Measurements from ENCODE around the gene CDON. TPM values are rescaled to one million over a fixed set of nuclear protein-coding genes. Genes with fewer than 3 reads are reported as not detected.

CDON gene
- total RNA-seq, 1 donor from 2014 or later, result 9.4 TPM

DNA sequence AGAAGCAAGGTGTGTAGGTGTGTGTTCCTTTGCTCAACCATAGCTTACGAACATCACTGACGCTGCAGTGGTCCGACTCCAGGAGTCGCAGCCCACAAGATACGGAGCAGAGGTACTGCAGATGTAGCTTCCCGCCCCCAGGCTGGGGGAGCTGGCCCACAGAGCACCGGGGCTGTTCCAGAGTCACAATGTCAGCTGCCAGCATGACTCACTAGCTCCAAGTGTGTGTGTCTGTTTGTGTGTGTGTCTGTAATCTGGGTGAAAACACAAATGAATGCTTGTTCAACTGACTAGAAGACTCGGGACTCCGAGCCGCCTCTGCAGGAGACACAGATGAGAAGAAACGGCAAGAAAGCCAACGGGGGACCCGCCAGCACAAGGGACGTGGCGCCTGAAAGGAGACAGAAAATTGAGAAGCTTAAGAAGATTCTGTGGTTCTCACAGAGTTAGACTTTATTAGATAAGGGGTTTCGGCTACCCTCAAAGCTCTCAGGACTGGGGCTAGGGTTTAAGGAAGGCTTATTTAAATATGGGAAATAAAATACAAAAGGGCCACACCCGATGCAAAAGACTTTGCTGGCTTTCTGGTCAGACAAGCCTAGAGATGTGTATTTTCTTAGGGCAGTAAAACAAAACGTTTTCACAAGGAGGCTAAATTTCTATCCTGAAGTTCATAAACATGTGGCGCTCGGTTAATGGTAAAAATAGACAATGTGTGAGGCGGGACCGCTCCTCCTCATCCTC, 106.1 kb downstream of the CDON start:
- DNase-seq (ENCODE audit: low read depth), result no peak

DNA sequence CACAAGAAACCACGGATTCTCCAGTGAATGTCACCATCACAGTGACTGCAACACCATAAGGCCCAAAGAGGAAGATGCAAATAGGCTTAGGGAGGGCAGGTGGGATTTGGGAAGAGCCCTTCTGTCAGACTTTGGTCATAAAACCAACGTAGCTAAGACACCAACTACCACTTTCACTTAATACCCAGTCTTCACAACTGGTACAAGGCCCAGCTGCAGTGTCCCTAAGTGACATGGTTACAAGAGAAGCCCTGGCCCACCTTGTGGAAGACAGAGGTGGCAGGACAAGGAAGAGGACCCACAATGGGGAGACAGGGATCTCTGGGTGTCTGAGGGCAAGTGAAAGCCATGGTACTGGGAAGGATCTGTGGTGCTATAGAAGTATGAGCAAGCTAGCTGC, 106.8 kb downstream of the CDON start:
- no peak for DNase-seq (ENCODE audit: low read depth)

DNA sequence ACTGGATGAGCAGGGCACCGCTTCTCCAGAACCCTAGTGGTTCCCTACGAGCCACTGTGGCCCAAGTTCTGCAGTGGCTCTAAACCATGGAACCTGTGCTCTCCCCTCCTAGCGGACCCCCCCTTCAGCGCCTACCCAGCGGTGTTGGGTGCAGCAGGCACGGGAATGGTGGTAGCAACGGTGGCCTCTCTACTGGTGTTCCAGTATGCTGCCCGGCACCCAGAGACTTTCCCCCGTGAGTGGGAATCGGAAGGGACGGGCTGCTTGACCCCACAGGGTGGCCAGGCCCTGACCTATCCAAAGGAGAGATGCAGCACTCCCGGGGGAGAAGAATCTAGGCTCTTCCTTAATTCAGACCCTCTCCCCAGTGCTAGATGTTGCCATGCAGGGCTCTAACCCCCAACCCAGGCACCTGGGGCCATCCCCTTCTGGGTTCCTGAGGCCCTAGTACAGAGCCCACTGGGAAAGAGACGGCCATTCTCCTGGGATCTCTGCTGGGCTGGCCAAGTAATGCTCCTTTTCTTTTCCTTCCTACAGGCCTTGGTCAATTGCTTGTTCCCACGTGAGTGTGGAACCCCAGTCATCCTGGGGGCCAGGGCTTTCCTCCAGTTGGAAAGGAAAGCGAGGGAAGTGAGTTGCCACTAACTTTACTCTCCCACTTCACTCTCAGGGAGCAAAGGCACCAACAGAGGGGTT, 107.6 kb downstream of the CDON start:
- DNase-seq (ENCODE audit: low read depth), result no peak

DNA sequence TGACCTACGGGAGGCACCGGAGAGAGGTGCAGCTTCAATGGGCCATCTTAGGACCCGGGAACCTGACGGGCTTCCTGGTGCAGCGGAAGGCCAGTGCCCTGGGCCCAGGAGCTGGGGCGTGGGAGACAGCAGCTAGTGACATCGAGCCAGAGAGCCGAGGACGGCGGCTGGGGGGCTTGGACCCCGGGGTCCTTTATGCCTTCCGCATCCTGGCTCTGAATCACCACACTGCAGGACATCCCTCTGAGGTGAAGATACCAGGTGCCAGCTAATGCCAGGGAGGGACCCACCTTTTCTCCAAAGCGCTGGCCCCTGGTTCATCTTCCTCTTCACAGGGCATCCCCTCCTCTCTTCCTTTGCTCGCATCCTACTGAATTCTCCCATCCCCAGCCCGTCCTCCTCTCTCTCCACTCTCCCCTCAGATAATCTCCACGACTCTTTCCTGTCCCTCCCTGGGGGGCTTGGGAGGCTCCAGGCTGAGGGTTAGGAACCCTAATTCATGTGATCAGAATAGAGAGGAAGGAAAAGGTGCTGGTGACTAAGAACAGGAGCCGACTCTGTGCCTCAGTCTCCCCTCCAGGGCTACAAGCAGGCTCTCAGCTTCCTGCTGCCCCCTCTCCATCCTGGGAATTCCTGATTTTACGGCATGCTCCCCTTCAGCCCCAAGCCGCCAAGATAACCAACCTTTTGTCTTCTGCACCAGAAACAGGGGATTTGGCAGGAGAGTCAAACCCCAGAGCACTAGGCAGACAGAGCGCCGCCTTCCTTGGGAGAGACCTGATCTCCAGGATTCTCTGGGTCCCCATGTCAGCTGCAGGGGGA, 108.3 kb downstream of the CDON start:
- no peak for DNase-seq (ENCODE audit: low read depth)

DNA sequence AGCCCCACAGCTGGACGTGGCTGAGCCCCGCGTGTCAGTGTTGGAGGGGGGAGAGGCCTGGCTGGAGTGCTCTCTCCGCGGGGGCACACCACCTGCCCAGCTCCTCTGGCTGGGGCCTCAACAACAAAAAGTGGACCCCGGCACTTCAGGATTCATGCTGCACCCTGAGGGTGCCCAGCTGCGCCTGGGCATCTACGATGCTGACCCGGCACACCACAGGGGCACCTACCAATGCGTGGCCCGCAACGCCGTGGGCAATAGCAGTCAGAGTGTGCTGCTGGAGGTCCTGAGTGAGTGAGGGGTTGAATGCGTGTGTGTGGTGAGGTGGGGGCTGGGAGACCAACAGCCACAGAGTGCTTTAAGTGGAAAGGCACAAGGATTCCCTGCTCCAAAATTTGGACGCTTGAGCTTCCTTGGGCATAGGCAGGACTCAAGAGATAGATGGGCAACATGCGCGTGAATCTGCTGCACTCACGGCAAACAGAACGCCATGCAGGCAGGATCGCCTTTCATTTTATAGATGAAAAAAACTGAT, 109.2 kb downstream of the CDON start:
- no peak for DNase-seq (ENCODE audit: low read depth)

DNA sequence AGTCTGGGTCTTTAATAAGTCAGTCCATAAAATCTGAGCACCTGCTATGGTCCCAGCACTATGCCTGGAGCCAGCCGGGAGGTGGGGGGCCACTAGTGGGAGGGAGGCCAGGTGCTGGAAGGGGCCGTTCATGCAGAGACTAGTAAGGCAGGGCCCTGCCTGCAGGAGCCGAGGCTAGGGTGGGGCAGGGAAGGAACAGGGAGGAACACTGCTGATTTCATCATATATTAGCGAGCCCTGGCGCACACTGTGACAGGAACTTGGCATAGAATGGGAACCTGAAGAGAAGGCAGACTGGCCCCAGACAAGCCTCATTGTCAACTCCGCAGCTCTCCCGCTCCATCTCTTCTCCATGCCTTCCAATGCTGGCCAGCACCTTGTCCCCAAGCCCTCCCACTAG, 109.7 kb downstream of the CDON start:
- DNase-seq (ENCODE audit: low read depth), result no peak

DNA sequence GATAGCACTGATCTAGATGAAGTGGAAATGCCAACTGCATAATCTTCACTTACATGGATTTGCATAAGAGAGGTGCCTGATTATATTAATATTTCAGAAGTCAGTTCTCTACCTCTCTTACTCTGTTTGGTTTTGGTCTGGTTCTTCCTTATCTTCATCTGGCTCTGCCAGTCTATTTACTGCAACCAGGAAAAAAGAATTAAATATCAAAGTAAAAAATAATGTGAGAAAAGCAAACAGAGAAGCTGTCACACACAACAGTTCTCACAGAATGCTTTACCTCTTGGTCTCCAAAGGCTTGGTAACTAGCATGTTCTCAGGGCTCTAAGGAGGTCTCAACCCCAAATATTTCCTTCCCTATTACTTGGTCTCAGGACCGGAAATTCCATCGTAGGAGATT, 110.1 kb downstream of the CDON start:
- no peak for DNase-seq (ENCODE audit: low read depth)

DNA sequence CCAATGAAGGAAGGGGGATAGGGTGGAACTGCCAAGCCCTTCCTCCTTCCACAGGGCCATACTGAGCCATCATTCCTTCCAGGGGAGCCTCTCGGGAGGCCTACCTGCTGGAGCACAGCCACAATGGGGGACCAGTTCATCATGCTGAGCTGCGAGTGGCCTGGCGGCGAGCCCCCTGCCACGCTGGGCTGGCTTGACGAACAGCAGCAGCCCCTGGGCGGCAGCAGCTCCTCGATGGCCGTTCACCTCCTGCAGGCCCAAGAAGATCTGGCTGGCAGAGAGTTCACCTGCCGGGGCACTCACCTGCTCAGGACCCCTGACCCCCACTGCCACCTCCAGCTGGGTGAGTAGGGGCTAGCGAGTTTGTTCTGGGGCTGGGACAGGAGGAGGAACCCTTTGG, 110.9 kb downstream of the CDON start:
- DNase-seq (ENCODE audit: low read depth), result no peak

DNA sequence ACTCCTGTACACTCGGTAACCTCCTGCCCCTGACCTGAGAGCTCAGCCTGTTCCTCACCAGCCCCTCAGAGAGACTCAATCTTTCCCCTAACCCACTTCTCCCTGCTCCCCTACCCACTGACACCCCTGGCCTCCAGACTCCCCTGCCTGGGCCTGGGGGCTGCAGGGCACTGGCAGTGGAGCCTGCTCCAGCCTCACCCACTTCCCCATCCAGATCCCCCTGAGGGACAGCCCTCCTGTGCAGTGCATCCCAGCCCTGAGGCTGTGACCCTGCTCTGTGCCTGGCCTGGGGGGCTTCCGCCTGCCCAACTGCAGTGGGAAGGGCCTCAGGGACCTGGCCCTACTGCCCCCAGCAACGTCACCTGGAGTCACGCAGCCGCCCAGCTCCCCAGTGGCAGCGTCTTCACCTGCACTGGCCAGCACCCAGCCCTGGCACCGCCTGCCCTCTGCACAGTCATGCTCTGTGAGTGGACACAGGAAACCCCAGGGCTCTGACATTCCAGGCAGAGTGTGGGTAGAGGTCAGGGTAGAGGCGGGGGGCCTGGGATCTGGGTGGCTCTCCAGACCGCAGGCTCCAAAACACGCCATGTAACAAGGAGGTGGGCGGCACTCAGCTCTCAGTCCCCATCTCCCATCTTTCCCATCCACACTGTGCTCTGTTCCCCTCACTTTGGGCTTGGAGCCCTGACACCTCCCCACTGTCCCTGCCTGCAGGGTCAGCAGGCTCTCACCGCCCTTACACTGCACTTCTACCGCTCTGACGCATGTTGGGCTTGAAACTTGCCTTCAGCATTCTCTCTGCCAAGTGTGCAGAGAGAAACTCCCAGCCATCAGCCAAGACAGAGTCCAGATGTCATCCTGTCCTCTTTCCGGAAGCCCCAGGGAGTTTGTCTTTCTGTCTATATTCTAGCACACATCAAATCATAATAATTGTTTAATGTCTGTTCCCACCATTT, 111.7 kb downstream of the CDON start:
- no peak for DNase-seq (ENCODE audit: low read depth)

DNA sequence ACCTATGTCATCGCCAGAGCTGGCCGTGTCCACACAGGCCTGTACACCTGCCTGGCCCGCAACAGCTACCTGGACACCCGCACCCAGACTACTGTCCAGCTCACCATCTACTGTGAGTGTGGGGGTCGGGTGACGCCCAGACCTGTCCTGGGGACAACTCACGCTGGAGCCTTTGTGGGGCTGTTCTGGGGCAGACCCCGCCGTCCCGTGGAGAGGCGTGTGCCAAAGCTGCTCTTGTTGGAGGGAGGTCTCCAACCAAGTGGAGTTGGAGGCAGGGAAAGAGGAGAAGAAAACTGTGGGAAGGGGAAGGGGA, 112.5 kb downstream of the CDON start:
- DNase-seq (ENCODE audit: low read depth), result no peak

DNA sequence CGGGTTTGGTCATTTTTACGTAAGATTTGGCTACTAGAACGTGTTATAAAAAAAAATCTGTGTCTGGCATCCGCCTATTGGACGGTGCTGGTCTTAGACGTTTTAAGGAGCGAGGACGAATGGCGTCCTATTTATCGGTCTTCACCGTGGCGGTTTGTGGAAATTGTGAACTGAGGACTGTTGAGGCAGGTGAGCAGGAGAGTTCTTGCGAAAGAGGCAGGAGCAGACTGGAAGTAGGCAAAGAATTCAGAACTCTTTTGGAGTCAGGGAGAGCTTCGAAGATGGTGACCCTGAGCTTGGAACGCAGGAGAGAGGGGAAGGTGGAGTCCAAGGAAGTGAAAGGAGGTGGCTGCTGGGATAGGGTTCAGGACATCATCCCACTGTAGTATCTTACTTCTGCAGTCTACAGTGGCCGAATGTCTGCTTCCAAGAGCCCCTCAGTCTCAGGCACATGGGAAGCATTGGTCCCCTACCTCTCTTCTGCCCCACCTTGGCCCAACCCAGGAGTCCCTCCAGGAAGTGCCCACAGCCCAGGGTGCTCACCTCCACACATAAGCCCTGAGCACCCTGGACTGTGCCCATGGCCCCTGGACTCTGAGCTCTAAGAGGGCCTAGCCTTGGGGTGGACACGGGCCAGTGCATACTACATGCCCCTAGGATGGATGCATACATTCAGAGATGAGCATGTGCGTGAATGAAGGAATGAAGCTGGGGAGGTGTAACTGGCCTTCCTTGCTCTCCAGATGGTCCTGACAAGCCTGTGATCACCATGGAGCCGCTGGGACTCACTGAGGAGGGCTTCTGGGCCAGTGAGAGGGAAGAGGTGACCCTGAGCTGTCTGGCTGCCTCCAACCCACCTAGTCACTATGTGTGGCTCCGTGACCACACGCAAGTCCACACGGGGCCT, 113.1 kb downstream of the CDON start:
- no peak for DNase-seq (ENCODE audit: low read depth)

DNA sequence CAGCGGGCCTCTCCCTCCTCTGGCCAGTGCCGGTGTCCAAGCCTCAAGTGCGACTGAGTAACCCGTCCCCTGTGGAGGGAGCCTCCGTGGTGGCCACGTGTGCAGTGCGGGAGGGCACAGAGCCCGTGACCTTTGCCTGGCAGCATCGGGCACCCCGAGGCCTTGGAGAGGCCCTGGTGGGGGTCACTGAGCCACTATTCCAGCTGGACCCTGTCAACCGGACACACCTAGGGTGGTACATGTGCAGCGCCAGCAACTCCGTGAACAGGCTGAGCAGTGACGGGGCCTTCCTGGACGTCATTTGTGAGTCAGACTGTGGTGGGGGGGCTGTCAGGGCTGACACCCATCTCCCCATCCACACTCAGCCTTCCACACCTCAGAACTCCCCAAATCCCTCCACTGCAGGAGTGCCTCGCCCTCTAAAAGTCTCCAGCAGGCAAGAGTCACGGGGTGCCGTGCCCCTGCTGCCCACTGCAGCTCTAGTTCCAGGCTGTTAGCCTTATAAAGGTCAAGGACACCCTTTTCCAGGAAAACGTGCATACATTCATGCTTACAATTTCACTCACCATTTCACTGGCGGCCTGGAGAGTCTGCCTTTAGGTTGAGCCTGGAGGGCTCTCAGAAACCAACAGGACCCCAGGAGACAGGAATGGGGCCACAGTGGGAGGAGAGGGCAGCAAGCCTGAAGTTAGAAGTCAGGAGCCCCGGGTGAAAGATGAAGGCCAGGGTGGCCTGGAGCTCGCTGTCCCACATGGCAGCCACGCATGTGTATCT, 114.2 kb downstream of the CDON start:
- no peak for DNase-seq (ENCODE audit: low read depth)

DNA sequence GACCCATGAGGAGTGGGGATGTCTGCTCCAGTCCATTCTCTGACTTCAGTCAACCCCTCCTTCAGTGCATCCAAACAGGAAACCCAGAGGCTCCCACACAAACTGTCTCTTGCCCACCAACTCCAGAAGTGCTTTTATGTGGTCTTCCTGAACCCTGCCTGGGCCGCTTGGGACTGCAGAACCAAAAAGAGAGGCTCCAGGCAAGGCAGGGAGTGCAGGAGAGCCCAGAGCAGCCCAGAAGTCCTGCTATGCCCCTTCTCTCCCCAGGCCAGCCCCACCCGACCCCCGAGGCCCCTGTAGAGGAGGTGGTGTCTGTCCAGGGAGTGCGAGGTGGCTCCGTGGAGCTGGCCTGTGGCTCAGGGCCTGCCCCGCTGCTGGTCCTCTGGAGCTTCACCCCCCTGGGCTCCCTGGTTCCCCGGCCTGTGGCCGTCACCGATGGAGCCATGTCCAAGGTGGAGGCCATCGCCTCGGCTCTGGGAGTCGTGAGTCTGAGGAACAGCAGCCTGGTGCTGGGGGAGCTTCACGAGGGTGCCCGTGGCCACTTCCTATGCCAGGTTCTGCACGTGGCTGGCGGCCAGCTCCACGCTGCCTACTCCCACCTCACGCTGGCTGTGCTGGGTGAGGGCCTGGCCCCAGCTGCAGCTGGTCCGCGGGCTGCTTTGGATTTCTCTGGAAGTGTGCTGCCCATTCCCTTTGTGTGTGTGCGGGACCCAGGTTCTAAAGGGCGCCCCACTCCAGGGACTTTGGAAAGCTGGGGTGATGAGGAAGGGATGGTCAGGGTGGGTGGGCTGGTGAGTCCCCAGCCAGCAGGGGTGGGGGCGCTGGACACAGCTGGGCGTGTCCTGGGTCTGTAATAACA, 115.0 kb downstream of the CDON start:
- DNase-seq (ENCODE audit: low read depth), result no peak

DNA sequence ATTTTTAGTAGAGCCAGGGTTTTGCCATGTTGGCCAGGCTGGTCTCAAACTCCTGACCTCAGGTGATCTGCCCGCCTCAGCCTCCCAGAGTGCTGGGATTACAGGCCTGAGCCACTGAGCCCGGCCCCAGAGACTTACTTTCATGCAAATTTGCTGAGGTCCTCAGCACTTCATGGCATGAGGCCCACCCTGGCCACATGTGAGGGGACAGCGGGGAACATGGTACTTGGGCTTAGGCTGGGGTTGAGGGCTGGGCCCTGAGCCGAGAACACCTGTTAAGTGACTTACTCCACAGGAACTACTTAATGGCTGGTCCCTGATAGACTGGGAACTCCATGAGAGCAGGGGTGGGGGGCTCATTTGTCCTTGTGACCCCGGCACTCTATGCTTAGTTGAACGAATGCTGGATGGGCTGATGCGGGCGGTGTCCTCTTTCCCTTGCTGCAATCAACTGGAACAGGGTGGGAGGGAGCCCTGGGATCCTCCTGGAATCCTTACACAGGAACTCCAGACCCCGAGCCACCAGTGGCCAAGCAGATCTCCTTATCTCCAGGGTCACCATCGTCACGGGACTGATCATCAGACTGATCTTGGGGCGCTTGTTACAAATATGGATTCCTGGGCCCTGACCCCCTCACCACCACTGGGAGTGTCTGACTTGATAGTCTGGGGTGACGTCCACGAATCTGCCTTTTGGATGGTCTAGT, 115.8 kb downstream of the CDON start:
- no peak for DNase-seq (ENCODE audit: low read depth)

DNA sequence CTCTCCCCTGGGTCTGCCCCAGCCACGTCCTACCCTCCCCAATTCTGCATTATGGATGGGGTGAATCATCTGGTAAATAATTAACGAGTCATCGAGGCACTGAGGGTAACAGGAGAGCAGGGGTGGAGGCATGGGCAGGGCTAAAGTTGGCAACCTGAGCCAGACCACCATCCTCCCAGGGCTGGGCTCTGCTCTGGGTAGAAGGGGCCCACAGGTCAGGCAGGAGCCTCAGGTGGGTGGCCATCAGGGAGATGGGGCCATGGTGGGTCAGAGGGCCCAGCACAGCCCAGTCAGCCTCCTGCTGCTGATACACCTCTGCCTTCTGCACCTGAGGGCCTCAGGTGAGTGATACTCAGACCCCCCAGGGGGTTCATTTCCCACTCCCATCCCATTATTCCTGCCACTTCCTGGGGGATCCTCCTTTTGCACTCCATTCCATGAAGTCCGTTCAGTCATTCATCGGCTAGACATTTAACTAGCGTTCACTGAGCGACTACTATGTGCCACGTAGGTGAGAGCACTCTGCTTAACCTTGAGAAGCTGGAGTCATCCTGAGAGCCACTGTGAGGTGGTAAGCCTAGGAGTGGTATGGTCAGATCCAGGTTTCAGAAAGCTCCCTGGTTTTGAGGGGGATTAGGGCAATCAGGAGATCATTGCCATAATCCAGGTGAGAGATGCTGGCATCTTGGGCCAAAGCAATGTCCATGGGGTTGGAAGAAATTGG, 116.7 kb downstream of the CDON start, which contains the start of gene VSIG10L2:
TSS of gene VSIG10L2 (plus strand) at position 248 of the 724 bp plus-strand sequence. CDS start at position 260, 12 bp downstream.
- DNase-seq (ENCODE audit: low read depth), result peak; percentile 35

DNA sequence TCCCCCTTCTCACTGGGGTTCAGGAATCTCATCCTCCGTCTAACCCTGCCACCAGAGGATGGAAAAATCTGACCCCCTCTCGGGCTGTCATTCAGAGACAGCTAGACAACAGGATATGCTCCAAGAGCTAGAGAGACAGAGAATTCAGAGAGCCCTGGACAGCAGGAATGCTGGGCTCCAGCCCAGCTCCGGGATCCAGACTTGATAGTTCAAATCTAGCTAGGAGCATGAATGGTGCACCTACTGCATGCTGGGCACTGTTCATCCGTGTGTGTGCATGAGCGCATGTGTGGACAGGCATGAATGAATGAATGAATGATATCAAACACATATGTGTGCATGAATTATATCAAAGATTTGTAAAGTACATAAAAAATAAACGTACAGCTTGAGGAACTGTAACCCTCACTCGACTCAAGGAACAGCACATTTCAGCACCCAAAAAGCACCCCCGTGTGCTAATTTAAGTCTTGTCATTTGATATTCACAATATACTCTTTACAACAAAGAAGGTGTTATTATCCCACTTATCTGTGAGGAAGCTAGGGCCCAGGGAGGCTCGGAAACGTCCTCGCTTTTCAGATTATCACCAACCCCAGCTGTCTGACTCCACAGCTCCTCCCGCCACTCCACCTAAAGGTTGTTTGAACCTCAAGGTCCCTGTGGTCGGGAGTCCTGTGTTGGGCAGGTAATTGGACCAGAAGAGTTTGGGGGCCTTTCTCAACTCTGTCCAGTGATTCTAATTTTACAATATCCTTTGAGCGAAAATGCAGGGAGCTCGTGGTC, 117.5 kb downstream of the CDON start:
- no peak for DNase-seq (ENCODE audit: low read depth)
